ENCODE measurements around the gene LYPD6.

Gene LYPD6

DNA sequence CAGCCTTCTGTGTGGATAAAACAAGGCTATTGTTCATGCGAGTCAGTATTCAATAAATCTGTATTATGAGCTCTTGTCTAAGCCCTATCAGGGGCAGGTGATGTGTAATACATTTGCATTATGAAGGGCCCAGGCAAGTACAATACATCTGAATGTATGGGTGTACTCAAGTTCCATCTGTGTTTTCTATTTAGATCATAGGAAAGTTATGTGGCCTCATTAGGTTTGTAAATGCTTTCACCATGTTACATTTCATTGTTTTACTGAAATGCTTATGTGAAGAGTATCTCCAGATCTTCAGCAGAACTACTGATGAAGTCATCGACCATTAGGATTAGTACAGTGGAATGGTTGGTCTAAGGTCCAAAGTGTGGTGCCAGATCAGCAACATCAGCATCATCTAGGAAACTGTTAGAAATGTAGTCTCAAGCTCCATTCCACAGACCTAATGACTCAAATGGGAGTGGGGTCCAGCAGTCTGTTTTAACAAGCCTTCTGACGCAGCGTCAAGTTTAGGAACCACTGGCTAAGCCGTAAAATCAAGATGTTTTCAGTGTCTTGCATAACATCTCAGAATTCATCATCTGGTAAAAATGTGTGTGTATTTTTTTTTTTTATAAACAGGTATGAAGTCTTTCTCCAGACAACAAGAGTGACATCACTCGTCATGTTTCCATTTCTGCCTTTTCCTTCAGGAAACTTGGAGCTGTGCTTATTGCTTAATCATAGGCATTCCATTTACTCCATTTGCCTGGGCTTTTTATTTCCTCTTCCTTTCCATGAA is 80.5 kb downstream of the LYPD6 start:
- no peak for DNase-seq

DNA sequence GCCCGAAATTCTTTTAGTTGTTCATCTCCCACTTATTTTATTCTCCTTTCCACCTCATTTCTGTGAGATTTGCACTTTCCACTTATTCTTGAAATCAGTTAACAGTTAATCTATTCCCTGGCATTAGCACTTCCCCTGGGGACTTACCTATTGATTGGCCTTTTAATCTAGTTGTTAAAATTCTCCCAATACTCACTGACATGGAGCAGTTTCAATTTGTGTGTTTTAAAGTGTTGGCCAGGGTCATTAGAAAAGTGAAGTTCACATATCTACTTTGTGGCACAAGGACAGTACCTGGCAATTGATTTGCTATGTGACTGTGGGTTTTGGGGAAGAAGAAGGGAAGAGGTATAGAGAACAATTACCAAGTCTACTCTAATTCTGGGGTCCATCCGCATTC is 83.1 kb downstream of the LYPD6 start:
- DNase-seq = no peak

DNA sequence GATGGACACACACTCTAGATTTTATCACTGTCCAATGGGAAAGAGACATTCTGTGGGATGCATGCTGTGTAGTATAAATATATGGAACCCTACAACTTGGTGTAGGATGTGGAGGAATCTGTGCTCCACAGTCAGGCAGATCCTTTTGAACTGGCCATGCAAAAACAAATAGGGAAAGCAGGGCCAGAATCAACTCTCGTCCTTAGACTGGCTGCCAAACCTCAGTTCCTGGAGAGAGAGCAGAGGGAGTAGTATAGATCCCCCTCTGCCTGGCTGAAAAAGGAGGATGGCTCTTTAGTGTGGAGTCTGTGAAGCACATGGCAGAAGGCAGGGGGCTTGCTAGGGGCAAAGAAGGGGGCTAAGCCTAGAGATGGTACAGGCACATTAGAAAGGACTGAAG is 84.7 kb downstream of the LYPD6 start:
- no peak for DNase-seq

DNA sequence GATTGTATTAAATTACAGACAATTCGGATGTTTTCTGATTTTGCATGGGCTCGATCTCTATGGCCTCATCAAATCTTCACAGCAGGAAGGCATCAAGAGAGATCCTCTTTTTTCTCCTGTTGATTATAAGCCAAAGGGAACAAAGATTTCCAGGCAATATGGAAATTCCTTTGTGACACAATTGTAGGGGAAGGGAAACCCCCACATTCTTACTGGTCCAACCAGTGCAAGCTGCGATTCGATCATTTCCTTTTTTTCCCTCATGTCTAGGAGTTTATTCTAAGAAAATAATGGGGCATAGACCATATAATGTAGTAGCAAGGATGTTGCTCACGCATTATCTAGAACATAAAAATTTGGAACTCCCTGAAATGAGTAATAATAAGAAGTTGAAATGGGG is 87.7 kb downstream of the LYPD6 start:
- DNase-seq = no peak

DNA sequence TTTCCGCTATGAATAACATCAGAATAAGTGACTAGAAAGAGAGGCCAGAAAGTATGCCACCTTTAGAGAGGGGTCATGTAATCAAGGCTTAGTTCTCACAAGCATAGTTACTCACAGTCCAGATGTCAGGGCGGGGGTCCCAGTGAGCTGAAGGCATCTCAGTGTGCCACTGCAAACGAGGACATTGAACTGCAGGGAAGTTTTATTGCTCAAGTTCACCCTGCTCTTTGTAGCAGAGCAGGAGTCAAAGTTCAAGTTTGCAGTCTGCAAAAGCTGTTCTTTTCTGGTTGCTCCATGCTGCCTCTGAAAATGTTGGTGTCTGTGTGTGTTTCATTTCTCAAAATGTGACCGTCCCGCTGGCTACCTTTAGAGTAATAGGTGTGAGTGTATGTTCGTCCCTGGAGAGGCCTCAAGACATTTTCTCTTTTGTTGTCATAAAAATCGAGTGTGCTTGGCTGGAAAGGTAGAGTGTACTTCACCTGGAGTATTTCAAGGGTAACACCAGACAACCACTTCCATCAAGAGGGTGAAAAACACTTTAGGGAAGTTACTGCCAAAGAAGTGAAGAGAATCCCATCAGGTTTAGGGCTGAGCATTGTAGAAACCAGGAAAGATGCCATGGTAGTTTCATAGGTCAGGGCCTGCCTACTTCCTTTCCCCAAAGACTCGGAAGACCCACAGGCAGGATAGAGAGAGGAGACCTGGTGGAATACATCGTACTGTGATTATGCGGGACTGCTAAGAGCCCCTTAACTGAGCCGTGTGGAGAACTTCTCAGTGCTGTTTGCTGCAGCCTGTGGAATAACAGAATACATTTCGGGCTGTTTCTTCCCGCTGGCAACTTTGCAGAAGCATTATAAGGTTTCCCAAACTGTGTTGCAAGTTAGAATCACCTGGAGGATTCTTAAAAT is 89.9 kb downstream of the LYPD6 start:
- DNase-seq = no peak

DNA sequence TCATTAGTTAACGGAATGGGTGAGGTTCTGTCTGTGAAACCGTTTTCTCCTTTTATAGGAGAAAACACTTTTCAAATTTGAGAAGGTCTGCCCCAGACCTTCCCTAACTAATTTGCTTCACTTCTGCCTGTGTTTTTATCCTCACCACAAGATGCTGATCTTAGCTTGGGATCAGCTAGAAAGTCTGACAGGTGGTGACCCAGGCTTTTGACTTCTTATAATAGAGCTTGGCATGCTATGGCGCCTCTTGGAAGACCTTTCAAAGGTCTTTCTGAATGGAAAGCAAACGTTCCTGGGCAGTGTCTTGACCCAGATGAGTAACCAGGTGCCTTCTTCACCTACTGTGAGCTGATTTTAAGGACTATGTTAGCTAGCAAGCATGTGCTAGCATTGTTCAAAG is 91.4 kb downstream of the LYPD6 start:
- no peak for DNase-seq

DNA sequence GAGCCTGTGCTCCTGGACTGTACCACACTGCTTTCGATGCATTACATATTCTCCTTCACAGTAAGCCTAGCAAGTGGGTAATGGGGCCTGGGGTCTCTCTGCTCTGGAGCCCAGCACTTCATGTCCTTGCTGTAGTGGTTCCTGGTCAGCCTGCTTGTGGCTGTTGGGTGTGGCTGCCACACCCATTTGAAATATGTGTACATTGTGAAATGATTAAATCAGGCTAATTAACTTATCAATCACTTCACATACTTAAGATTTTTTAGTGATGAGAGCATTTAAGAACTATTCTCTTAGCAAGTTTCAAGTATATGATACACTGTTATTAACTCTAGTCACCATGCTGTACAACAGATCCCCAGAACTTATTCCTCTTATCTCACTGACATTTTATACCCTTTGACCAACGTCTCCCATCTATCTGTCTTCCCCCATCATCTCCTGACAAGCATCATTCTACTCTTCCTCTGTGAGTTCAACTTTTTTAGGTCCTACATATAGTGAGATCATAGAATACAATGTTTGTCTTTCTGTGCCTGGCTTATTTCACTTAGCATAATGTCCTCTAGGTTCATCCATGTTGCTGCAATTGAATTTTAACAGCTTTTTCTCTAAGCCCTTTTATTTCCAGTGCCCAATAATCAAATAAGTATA is 92.1 kb downstream of the LYPD6 start:
- DNase-seq = no peak

DNA sequence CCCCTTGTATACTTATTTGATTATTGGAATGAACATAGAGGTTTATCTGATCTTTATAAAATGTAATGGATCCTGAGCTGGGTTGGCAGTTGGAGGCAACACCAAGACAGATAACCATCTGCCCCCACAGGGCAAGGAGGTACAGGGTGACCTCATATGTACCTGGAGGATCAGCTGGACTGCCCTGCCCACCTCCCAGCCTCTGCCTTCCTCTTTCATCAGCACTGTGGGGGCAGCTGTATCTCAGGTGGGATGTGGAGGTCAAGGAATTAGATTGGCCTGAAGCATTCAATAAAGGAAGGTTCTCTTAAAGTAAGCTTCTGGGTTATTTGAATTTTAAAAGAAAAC is 92.6 kb downstream of the LYPD6 start:
- DNase-seq = no peak

DNA sequence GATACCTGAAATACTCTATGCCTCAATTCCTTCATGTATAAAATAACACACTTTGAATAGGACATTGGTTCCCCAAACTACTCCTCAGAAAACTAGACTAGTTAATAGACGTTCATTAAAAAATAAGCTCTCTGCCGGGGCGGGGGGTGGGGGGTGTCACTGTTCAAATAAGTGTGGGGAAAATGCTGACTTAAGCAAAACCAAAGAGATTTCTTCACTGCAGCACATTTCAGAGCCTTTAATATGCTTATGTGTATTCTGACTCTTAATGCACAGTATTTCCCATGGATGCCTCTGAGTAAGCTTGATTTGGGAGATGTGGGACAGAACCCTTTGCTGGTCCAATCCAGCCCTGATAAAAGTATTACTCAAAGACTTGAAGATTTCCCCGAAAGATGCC is 93.2 kb downstream of the LYPD6 start:
- no peak for DNase-seq

DNA sequence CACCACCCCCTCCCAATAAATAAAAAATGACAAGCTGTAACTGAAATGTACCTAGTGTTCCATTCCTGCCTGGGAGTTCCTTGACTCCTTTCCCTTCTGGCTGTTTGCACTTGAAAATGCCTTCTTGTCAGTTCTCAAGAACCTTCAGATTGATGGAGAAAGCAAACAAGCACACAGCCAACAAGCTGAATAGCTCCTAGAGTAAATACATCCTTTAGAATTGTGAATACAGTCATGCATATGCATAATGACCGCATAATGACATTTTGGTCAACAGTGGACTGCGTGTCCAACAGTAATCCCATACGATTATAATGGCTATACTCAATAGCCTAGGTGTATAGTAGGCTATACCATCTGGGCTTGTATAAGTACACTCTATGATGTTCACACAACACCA is 97.0 kb downstream of the LYPD6 start:
- no peak for DNase-seq

DNA sequence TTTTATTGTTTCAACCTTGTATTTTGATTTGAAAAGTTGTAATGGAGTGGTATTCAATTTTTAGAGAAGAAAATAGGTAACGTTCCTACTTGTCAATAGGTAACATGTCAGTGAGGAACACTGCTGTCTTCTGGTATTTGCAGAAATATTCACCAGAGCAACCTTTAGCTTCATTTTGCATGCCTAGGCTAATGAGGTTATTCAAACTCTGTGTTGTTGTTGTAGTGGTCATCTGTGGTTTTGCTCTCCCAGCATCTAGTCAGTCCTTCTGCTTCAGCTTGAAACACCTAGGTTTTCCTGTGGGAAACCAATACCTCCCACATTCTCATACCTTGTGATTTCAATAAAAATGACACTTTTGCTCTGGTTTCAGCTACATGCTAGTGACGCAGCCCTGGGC is 98.4 kb downstream of the LYPD6 start:
- DNase-seq = no peak

DNA sequence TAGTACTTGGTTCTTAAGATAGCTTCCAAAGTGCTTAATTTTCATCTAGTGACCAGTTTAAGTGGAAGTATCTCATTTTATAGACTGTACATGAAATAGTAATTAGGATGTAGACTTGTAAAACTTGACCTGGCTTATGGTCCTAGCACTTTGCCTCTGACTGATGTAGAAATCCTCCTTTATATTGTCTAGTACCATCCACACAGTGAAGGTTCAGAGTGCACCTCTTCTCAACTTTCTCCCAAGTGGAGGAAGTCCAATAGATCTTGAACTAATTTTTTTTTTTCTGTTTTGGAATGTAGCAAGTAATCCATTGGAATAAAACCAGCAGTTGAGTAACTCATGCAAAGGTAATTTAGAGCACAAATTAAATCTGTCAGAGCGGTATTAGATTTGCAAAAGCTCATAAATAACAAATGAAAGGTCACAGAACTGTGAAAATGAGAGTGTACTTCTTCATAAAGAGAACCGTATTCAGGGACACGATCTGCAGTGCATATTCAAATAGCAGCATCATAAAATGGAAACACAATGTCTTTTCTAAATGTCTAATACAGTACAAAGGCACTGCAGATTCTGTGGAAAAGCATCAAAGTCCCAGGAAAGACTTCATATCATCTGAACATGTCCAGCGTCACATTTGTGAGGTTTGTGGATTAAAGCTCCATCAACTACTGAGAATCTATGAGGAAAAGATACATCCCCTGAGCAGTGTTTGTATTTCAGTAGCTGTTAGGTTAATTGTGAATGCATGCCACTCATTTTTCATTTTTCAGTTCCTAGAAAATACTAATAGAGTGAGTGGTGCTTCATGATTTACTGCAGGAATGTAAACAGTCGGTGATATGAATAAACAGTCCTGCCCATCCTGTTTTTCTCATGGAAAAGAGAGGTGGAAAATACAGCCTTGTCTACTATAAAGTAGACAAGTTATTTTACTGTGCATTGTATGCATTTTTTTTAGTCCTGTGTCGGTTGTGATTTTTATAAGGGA is 100.7 kb downstream of the LYPD6 start:
- DNase-seq = no peak

DNA sequence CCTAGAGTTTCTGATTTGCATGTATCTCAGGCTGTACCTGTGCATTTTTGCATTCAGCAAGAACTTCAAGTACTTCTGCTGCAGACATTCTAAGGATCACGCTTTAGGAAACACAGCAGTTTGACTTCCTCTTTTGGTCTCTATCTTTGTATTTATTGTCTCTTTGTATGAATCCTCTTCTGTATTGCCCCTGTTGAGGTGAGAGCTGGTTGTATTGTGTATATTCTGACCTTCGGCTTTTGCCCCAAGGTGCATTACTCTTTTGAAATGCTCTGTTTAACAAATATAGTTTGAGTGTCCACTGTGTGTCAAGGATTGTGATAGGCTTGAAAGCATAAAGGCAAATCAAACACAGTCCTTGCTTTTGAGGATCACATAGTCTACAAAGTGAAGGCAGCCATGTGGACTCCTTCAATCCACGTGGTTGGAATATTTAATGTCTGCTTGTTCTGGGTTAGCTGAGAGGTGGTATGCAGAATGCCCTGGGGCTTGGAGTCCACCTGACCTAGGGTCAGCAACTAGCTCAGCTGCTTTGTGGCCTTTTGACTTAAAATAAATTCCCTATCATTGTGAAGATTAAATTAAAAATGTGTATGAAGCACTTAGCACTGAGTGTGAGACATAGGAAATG is 108.1 kb downstream of the LYPD6 start:
- DNase-seq = no peak

DNA sequence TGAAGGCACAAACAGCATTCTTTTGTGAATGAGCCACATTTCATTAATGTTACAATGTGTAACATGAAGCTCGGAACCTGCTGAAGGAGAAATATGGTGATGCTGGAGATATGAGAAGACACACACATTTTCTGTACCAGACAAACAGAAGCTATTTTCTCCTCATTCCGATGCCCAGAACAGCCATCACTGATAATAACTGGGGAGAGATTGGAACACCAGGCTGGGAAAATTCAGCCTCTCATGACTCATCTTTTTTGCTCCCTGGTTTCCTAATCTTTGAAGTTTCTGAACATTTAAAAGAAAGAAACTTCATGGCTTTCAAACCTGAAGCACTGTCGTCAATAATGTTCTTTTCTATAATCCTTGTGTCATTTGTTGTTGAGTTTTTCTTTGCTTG is 110.9 kb downstream of the LYPD6 start:
- no peak for DNase-seq

DNA sequence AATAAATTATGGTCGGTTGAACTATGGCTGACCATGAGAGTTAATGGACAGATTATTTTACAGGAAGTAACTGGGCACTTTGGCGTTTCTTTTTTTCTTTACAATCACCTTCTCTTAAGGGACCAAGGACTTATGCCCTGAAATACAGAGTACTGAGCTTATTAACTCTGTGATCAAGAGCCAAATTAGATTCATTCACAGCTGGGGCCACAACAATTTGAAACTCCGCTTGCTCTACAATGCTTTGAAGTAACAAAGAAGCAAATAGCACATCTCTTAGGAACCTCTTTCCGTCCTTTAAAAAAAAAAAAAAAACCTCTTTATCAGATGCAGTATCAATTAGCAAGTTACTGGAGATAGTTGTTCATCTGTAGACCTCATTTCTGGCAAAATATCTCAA is 112.0 kb downstream of the LYPD6 start:
- DNase-seq = no peak

DNA sequence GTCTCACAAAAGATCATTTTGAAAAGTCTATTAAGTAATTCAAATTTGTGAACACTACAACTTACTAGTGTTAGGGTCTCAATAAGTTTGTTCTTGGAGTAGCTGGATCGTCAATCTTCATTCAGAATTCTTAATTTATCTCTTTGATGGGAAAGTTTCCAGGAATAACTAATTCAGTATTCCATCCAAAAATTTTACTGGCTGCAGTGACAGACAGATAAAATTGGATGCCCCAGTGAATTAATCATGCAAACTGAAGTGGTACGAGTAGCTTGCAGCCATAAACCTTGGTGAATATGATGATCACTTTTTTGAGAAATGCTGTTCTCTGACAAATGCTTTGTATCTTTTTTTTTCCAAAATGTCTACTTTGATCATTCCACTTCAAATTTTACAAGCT is 112.8 kb downstream of the LYPD6 start:
- no peak for DNase-seq

DNA sequence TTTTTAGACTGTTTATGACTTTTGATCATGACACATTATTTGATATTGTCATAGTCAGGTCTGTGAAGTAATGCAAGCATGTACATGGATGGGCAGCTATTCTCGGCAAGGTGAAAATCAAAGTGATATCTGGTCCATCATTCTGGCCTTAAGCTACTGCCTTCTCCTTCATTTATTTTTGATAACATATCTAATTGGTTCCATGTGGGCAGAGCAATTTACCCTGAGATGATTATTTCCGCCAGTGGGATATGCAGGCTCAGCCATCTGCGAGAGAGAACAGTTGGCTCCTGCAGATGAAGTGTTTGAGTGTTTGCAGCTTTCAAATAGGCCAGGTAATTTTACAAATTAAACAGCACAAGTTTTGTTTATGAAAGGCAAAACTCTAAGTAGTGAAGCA is 116.4 kb downstream of the LYPD6 start:
- DNase-seq = no peak

DNA sequence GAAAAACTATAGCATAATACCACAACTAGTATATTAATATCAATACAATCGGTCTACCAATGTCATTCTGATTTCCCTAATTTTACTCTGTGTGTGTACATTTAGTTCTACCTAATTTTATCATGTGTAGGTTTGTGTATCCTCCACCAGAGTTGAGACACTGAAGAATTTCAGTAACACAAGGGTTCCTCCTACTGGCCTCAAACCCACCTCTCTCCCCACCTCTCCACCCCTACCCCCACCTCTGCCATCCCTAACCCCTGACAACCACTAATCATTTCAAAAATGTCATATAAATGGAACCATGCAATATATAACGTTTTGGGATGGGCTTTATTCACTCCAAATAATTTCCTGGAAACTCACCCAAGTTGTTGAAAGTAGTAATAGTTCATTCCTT is 117.9 kb downstream of the LYPD6 start:
- no peak for DNase-seq

DNA sequence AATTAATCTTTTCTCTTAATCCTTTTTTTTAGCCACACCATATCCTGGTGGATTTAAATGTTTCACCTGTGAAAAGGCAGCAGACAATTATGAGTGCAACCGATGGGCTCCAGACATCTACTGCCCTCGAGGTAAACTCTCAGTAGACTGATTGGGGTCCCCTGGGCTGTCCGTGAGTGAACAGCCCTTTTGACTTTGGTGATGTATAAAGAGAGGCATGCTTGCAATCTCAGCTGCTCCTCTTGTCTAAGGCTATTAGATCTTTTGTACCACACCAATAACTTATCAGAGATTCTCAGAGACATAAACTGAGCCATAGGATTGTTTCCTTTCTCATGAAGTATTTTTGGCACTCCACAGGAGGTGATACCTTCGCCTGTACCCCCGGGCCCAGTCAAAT is 118.6 kb downstream of the LYPD6 start:
- DNase-seq = no peak

DNA sequence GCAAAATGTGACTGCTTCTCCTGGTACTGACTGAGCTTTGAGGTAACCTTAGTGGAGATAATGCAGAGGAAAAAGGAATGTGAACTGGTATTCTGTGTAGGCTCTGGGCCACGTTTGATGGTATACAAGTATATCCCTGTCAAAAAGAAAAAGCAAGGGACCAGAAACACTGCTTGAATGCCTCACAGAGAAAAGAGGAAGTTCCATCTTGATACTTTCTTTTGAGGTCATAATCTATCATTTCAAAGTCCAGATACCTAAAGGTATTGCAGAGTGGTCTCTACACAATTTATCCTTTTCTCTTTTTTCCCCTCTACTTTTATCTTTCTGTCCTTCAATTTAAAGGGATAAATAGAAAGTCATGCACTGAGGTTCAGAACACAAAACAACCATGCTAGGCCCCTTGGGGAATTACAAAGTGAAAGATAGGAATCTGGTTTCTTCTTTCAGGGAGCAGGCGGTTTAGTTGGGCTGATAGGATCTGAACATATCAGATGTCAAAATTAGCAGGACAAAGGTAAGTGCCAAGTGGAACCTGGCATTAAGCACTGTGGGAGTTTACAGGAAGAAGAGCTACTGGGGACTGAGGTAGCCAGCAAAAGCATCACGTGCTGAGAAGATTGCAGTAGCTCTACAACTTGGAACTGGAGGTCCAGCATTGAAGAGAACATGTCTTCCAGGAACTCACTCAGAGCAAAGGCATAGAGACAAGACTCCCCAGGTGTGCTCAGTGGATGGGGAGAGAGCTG is 121.2 kb downstream of the LYPD6 start:
- DNase-seq = no peak

DNA sequence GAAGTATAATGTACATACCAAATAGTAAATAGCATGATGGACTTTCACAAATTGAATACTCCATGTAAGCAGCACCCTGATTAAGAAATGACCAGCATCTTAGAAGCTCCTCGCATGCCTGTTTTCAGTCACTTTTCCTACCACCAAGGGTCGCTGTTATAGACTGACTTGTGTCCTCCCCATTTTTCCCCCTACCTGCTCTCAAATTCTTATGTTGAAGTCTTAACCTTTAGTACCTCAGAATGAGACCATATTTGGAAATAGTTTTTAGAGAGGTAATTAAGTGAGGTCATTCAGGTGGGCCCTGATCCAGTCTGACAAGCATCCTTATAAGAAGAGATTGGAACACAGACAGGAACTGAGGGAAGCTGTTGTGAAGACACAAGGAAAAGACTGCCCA is 125.9 kb downstream of the LYPD6 start:
- DNase-seq = no peak

Measured in CD4-positive, alpha-beta T cell treated with Interleukin-17A for 4 hours (primary cell).